ENCODE data around the gene CLP1. TPM values are rescaled to one million over a fixed set of nuclear protein-coding genes. Genes with fewer than 3 reads are reported as not detected.

Gene CLP1
- polyA plus RNA-seq, 3 donors, result 7.6 to 17.9 (median 12.9) TPM

GRCh38 chr11:57637626-57638004 lies 19.9 kb upstream of the CLP1 start:
- Histone ChIP-seq H3K79me2 (ENCODE audit: insufficient read depth, low read length) (no peaks in the 10 kb centered on the region), H3K27ac (ENCODE audit: low read depth in 1 of 2, low read length in 2 of 2) (no peak overlapping the region), H2AFZ (ENCODE audit: insufficient read depth, low read depth, low read length, poor library complexity, severe bottlenecking) (peak overlapping the region; percentile 88), H3K4me3 (replicated peaks in 1 of 3; ENCODE audit: low read depth in 2 of 3, low read length in 3 of 3) (peak overlapping the region in 1 of 3 experiments; percentile 82), H3K4me2 (replicated peaks; ENCODE audit: extremely low read depth, low read length, poor library complexity, severe bottlenecking) (peak overlapping the region; percentile 96), H3K36me3 (replicated peaks in 1 of 2; ENCODE audit: control insufficient read depth in 1 of 2, insufficient read depth in 2 of 2, low read length in 2 of 2) (no peaks in the 10 kb centered on the region), H4K20me1 (ENCODE audit: insufficient read depth, low read length) (no peaks in the 10 kb centered on the region), H3K27me3 (ENCODE audit: control insufficient read depth in 2 of 2, insufficient read depth in 2 of 2, low read length in 2 of 2) (peaks cover 0 to 25% of the 10 kb centered on the region in 2 donors), H3K9ac (ENCODE audit: insufficient read depth, low read length, poor library complexity, severe bottlenecking) (peak overlapping the region; percentile 61), H3K4me1 (ENCODE audit: control insufficient read depth in 1 of 2, insufficient read depth in 2 of 2, low read length in 2 of 2) (peaks cover 22 to 26% of the 10 kb centered on the region in 2 donors), H3K9me3 (replicated peaks in 1 of 2; ENCODE audit: control insufficient read depth in 1 of 2, insufficient read depth in 1 of 2, low read length in 2 of 2) (no peaks in the 10 kb centered on the region)
- Mint-ChIP-seq H3K9me3 (peaks cover 0 to 5% (median 0%) of the 10 kb centered on the region in 7 donors), H3K4me3 (peak overlapping the region; percentile 90 to 94), H3K4me1 (peaks cover 29% of the 10 kb centered on the region), H3K27ac (peak overlapping the region in 2 of 7 donors; percentile 18 to 37), H3K27me3 (ENCODE audit: low read depth in 3 of 3) (peaks cover 30 to 37% (median 36%) of the 10 kb centered on the region in 3 donors), H3K36me3 (no peaks in the 10 kb centered on the region)
- 16% methylated on average over 12 of the region's 18 CpGs for WGBS (ENCODE audit: insufficient coverage)
- intact Hi-C loops (cut with micrococcal nuclease), result no loop called here
- no peak for DNase-seq
- no peak for TF ChIP-seq CTCF (IDR thresholded peaks at IDR 0.05)

GRCh38 chr11:57638005-57638781 lies 19.4 kb upstream of the CLP1 start:
- Histone ChIP-seq H3K9me3 (replicated peaks in 1 of 2; ENCODE audit: control insufficient read depth in 1 of 2, insufficient read depth in 1 of 2, low read length in 2 of 2) (no peaks in the 10 kb centered on the region), H3K9ac (ENCODE audit: insufficient read depth, low read length, poor library complexity, severe bottlenecking) (peak overlapping the region; percentile 61), H3K4me2 (replicated peaks; ENCODE audit: extremely low read depth, low read length, poor library complexity, severe bottlenecking) (peak overlapping the region; percentile 96), H2AFZ (ENCODE audit: insufficient read depth, low read depth, low read length, poor library complexity, severe bottlenecking) (peak overlapping the region; percentile 88), H4K20me1 (ENCODE audit: insufficient read depth, low read length) (no peaks in the 10 kb centered on the region), H3K36me3 (replicated peaks in 1 of 2; ENCODE audit: control insufficient read depth in 1 of 2, insufficient read depth in 2 of 2, low read length in 2 of 2) (no peaks in the 10 kb centered on the region), H3K4me1 (ENCODE audit: control insufficient read depth in 1 of 2, insufficient read depth in 2 of 2, low read length in 2 of 2) (peaks cover 22 to 26% of the 10 kb centered on the region in 2 donors), H3K27me3 (ENCODE audit: control insufficient read depth in 2 of 2, insufficient read depth in 2 of 2, low read length in 2 of 2) (peaks cover 0 to 25% of the 10 kb centered on the region in 2 donors), H3K79me2 (ENCODE audit: insufficient read depth, low read length) (no peaks in the 10 kb centered on the region), H3K27ac (ENCODE audit: low read depth in 1 of 2, low read length in 2 of 2) (peak overlapping the region in 1 of 2 donors; percentile 36), H3K4me3 (replicated peaks in 1 of 3; ENCODE audit: low read depth in 2 of 3, low read length in 3 of 3) (peak overlapping the region; percentile 39 to 82 (median 72))
- WGBS (ENCODE audit: insufficient coverage), result 3% methylated on average over 29 of the region's 47 CpGs
- H3K4me3 Mint-ChIP-seq, result peak overlapping the region; percentile 90 to 94
- no peak for DNase-seq
- H3K36me3 Mint-ChIP-seq, result no peaks in the 10 kb centered on the region
- TF ChIP-seq CTCF (IDR thresholded peaks at IDR 0.05), result no peak
- intact Hi-C loops (cut with micrococcal nuclease), result no loop called here
- peaks cover 30 to 37% (median 36%) of the 10 kb centered on the region in 3 donors for H3K27me3 Mint-ChIP-seq (ENCODE audit: low read depth in 3 of 3)
- peaks cover 29% of the 10 kb centered on the region for H3K4me1 Mint-ChIP-seq
- H3K27ac Mint-ChIP-seq, result peak overlapping the region in 1 of 7 donors; percentile 37
- H3K9me3 Mint-ChIP-seq, result peaks cover 0 to 5% (median 0%) of the 10 kb centered on the region in 7 donors
